ENCODE data around the gene MLANA.

DNA sequence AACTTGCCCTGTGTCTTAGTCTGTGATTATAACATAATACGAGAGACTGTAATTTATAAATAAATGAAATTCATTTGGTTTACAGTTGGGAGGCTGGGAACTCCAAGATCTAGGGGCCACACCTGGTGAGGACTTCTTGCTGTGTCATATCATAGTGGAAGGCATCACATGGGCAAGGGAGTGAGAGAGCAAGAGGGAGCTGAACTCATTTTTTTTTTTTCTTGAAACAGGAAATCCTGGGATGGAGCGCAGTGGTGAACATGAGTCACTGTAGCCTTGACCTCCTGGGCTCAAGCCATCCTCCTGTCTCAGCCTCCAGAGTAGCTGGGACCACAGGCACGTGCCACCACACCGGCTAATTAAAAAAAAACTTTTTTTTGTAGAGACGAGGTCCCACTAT, 7.2 kb downstream of the MLANA start:
- TF ChIP-seq, protein P1, sequence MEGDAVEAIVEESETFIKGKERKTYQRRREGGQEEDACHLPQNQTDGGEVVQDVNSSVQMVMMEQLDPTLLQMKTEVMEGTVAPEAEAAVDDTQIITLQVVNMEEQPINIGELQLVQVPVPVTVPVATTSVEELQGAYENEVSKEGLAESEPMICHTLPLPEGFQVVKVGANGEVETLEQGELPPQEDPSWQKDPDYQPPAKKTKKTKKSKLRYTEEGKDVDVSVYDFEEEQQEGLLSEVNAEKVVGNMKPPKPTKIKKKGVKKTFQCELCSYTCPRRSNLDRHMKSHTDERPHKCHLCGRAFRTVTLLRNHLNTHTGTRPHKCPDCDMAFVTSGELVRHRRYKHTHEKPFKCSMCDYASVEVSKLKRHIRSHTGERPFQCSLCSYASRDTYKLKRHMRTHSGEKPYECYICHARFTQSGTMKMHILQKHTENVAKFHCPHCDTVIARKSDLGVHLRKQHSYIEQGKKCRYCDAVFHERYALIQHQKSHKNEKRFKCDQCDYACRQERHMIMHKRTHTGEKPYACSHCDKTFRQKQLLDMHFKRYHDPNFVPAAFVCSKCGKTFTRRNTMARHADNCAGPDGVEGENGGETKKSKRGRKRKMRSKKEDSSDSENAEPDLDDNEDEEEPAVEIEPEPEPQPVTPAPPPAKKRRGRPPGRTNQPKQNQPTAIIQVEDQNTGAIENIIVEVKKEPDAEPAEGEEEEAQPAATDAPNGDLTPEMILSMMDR (IDR thresholded peaks at IDR 0.05), result no peak
- no peak for TF ChIP-seq POLR2A (IDR thresholded peaks at IDR 0.05)
